SHP77 (cell line): ENCODE measurements around the gene EPX.

ENCODE experiments used
- DNase-seq, 2 experiments: peaks; one replicate each; lab custom pipeline; 2025; lab: John Stamatoyannopoulos, UW

Gene EPX

GRCh38 chr17:58252141-58252540, 59.6 kb downstream of the EPX start:
- DNase-seq, result no peak

GRCh38 chr17:58253082-58253481, 60.6 kb downstream of the EPX start:
- no peak for DNase-seq
